Adrenal gland (tissue), 12 donors: Measurements from ENCODE around the gene GLYATL3. TPM values are rescaled to one million over a fixed set of nuclear protein-coding genes. Genes with fewer than 3 reads are reported as not detected.

Experiments
- DNase-seq, 7 donors: peaks; one replicate each; pipeline ENCODE4 v3.0.0-alpha.2; 2019 to 2020
- H3K27ac ChIP-seq, 5 donors: fragments of 200-600 bp; sonication (generic) in 4 of 5; 1 replicate in 3 of 5; 2 replicates in 2 of 5; pipeline versions ENCODE4 v1.5.1 to v1.8.0; 2016 to 2020; ENCODE audit warnings: mild to moderate bottlenecking in 1 of 5
- H3K27me3 ChIP-seq: fragments of 200-600 bp; 2 replicates; pipeline ENCODE4 v1.8.0; 2021
- H3K36me3 ChIP-seq, 2 donors: fragments of 200-600 bp; replicated peaks in 1 of 2; 1 replicate in 1 of 2; 2 replicates in 1 of 2; pipeline versions ENCODE4 v1.5.1 to v1.8.0; 2018 to 2022
- H3K4me1 ChIP-seq, 2 donors: fragments of 200-600 bp; replicated peaks in 1 of 2; 1 replicate in 1 of 2; 2 replicates in 1 of 2; pipeline versions ENCODE4 v1.5.1 to v1.8.0; 2018 to 2021
- H3K4me3 ChIP-seq, 4 donors: fragments of 200-600 bp; sonication (generic) in 3 of 4; one replicate each; pipeline ENCODE4 v1.5.1; 2016 to 2018
- H3K9me3 ChIP-seq, 3 donors: fragments of 200-600 bp; sonication (generic) in 1 of 3; replicated peaks in 1 of 3; 1 replicate in 2 of 3; 2 replicates in 1 of 3; pipeline versions ENCODE4 v1.5.1 to v1.8.0; 2016 to 2021
- CTCF ChIP-seq, 6 experiments: fragments of 450-650 bp in 4 of 6; fragments of 200-600 bp in 2 of 6; sonication (generic) in 1 of 6; IDR thresholded peaks; 1 replicate in 5 of 6; 2 replicates in 1 of 6; pipeline versions ENCODE4 v1.5.1 to v1.8.0; 2016 to 2021; ENCODE audit warnings: antibody characterized with exemption in 6 of 6, mild to moderate bottlenecking in 2 of 6, moderate library complexity in 1 of 6
- POLR2A ChIP-seq, 2 donors: fragments of 450-650 bp; IDR thresholded peaks; one replicate each; pipeline ENCODE4 v1.6.1; 2017; ENCODE audit warnings: antibody characterized with exemption in 2 of 2, mild to moderate bottlenecking in 2 of 2, moderate library complexity in 1 of 2
- WGBS, 4 donors: extraction: QIAGEN DNeasy Blood & Tissue Kit in 2 of 4; methylation state at CpG; one replicate each; pipeline versions ENCODE4 v1.1.5 to v1.1.7; 2013 to 2017; 5-methylcytosine and 5-hydroxymethylcytosine counted together
- intact Hi-C, 2 donors: fragments of 100-400 bp; cut with DNase I; formaldehyde crosslinking; loops; one replicate each; pipeline versions ENCODE4 v1.14.1 to v1.15.0; 2022 to 2023
- polyA plus RNA-seq, 3 donors: library from polyadenylated mRNA; stranded (reverse); fragments of 200-250 nt in 2 of 3; fragments of 350-450 nt in 1 of 3; fragmentation: Illumina TruSeq in 1 of 3; extraction: RNeasy Lipid Tissue Mini Kit (QIAGEN cat#74804) in 1 of 3; gene quantifications; one replicate each; pipeline ENCODE4 v1.2.3, GENCODE V29; 2013 to 2014
- total RNA-seq, 9 donors: library from RNA; depleted of rRNA in 4 of 9; stranded (reverse); fragments of >200 nt in 4 of 9; fragments of 120-200 nt in 1 of 9; fragmentation: NEBNext Ultra II Directional in 1 of 9; extraction: Animal tissue kit (Norgen Biotek cat#: 25700) in 1 of 9; gene quantifications; one replicate each; pipeline versions ENCODE4 v1.1.0 to v1.2.4, GENCODE V29; 2013 to 2023
- donor health status: healthy with polysubstance abuse.
- donor health status: Bipolar disorder and iron deficiency.
- donor health status: DM: yes; HTN: yes; CAD: no.
- donor health status: DM: no; HTN: no; CAD: no.
- donor health status: DM: no; HTN: no; CAD: no.
- donor health status: DM: yes; HTN: yes; CAD: no.

GLYATL3 gene
- total and polyA plus RNA-seq, 12 donors = not detected

- TF ChIP-seq CTCF (IDR thresholded peaks at IDR 0.05) = no peak
- TF ChIP-seq POLR2A (IDR thresholded peaks at IDR 0.05) = no peak
- intact Hi-C loops = no loop called here
- Histone ChIP-seq H3K27ac (no peak overlapping the region), H3K36me3 (no peaks in the 10 kb centered on the region), H3K27me3 (no peaks in the 10 kb centered on the region), H3K4me3 (no peak overlapping the region), H3K4me1 (no peaks in the 10 kb centered on the region), H3K9me3 (no peaks in the 10 kb centered on the region)
- 80 to 92% (median 91%) methylated on average over 1 of the region's 1 CpG for WGBS, 4 donors
- no peak for DNase-seq
These were observed 76.9 kb downstream of the GLYATL3 start for GRCh38 chr6:49576618-49577017.

Other genes with a start within 250 kb of the GLYATL3 start
- gene MMUT, start 36.7 kb upstream of the GLYATL3 start, total RNA-seq = 10 to 100 TPM; 12.0 to 51.9 (median 29.1) TPM
- 10 to 100 TPM in 2 of 3 donors, 1 to 10 TPM in 1; 7.6 to 56.8 (median 12.4) TPM for gene MMUT, start 36.7 kb upstream of the GLYATL3 start, polyA plus RNA-seq
- 1 to 10 TPM; 1.7 to 7.2 (median 3.9) TPM for gene CENPQ, start 36.6 kb upstream of the GLYATL3 start, total RNA-seq
- gene CENPQ, start 36.6 kb upstream of the GLYATL3 start, polyA plus RNA-seq = 1 to 10 TPM; 2.8 to 5.9 (median 3.1) TPM
- 1 to 10 TPM in 3 of 9 donors, under 1 TPM in 2, not detected in 4; 0.33 to 1.7 (median 1.0) TPM for gene C6orf141, start 50.7 kb downstream of the GLYATL3 start, total RNA-seq
- gene C6orf141, start 50.7 kb downstream of the GLYATL3 start, polyA plus RNA-seq = 1 to 10 TPM in 2 of 3 donors, under 1 TPM in 1; 0.16 to 2.9 (median 2.3) TPM
- gene RHAG, start 136.9 kb downstream of the GLYATL3 start, total RNA-seq = under 1 TPM in 3 of 9 donors, not detected in 6; 0.14 to 0.78 (median 0.27) TPM
- gene RHAG, start 136.9 kb downstream of the GLYATL3 start, polyA plus RNA-seq = under 1 TPM in 1 of 3 donors, not detected in 2; 0.10 TPM
- under 1 TPM in 1 of 9 donors, not detected in 8; 0.44 TPM for gene CRISP2, start 213.6 kb downstream of the GLYATL3 start, total RNA-seq
- gene CRISP2, start 213.6 kb downstream of the GLYATL3 start, polyA plus RNA-seq = not detected
- gene CRISP3, start 244.5 kb downstream of the GLYATL3 start, total RNA-seq = under 1 TPM in 1 of 9 donors, not detected in 8; 0.06 TPM
- under 1 TPM in 2 of 3 donors, not detected in 1; 0.07 to 0.08 TPM for gene CRISP3, start 244.5 kb downstream of the GLYATL3 start, polyA plus RNA-seq